Loucy (cell line): ENCODE measurements around the gene CDK19.

Source experiments
- H2AFZ ChIP-seq: fragments of 200-600 bp; sonication (generic); 2 replicates; pipeline ENCODE4 v1.6.0; 2016; ENCODE audit warnings: antibody characterized with exemption, mild to moderate bottlenecking, low read length, moderate library complexity
- H3F3A ChIP-seq: fragments of 200-600 bp; 2 replicates; pipeline ENCODE4 v1.6.0; 2016; ENCODE audit warnings: antibody characterized with exemption, low read depth, mild to moderate bottlenecking
- H3K27me3 ChIP-seq: fragments of 200-600 bp; sonication (generic); 2 replicates; pipeline ENCODE4 v1.6.1; 2014; ENCODE audit warnings: low read length, mild to moderate bottlenecking; ENCODE audit not compliant: insufficient read depth, poor library complexity, severe bottlenecking
- H3K36me3 ChIP-seq: fragments of 200-600 bp; sonication (generic); 2 replicates; pipeline ENCODE4 v1.6.1; 2016; ENCODE audit warnings: low read length; ENCODE audit not compliant: insufficient read depth
- H3K4me1 ChIP-seq: fragments of 200-600 bp; sonication (generic); 2 replicates; pipeline ENCODE4 v1.5.1; 2014; ENCODE audit warnings: low read length, mild to moderate bottlenecking; ENCODE audit not compliant: insufficient read depth, poor library complexity, severe bottlenecking
- H3K4me2 ChIP-seq: fragments of 200-600 bp; sonication (generic); 2 replicates; pipeline ENCODE4 v1.6.0; 2014; ENCODE audit warnings: antibody characterized with exemption, low read length, low read depth, mild to moderate bottlenecking; ENCODE audit not compliant: poor library complexity, severe bottlenecking
- H3K4me3 ChIP-seq: fragments of 200-600 bp; sonication (generic); 2 replicates; pipeline ENCODE4 v1.5.1; 2014; ENCODE audit warnings: low read length, mild to moderate bottlenecking, mixed read lengths; ENCODE audit not compliant: poor library complexity, severe bottlenecking
- H3K79me2 ChIP-seq: fragments of 200-600 bp; sonication (generic); 2 replicates; pipeline ENCODE4 v1.6.1; 2014; ENCODE audit warnings: low read length; ENCODE audit not compliant: insufficient read depth
- H3K9ac ChIP-seq: fragments of 200-600 bp; sonication (generic); 2 replicates; pipeline ENCODE4 v1.6.0; 2014; ENCODE audit warnings: mild to moderate bottlenecking, low read depth, low read length, moderate library complexity; ENCODE audit not compliant: poor library complexity, severe bottlenecking
- H3K9me2 ChIP-seq: fragments of 200-600 bp; sonication (generic); replicated peaks from 2 replicates; pipeline ENCODE4 v1.6.1; 2016; ENCODE audit warnings: low read depth, low read length, mixed read lengths
- H3K9me3 ChIP-seq: fragments of 200-600 bp; sonication (generic); 2 replicates; pipeline ENCODE4 v1.6.1; 2014; ENCODE audit warnings: mild to moderate bottlenecking, antibody characterized with exemption, low read length, low read depth; ENCODE audit not compliant: insufficient read depth
- H4K20me1 ChIP-seq: fragments of 200-600 bp; sonication (generic); 2 replicates; pipeline ENCODE4 v1.6.0; 2014; ENCODE audit warnings: antibody characterized with exemption, low read length, mild to moderate bottlenecking; ENCODE audit not compliant: insufficient read depth, poor library complexity, severe bottlenecking
- CTCF ChIP-seq: fragments of 200-600 bp; sonication (generic); conservative IDR thresholded peaks from 2 replicates; pipeline ENCODE4 v1.5.1; 2014; ENCODE audit warnings: mild to moderate bottlenecking, antibody characterized with exemption, low read length
- EZH2phosphoT487 ChIP-seq: fragments of 200-600 bp; IDR thresholded peaks from 2 replicates; pipeline ENCODE4 v1.6.1; 2018; ENCODE audit warnings: antibody characterized with exemption, mild to moderate bottlenecking, moderate library complexity, borderline replicate concordance

CDK19 gene

GRCh38 chr6:110687326-110687725 lies 127.9 kb downstream of the CDK19 start:
- Histone ChIP-seq H2AFZ (no peak overlapping the region), H3K27me3 (no peaks in the 10 kb centered on the region), H3K4me2 (peak overlapping the region; percentile 78), H3K36me3 (no peaks in the 10 kb centered on the region; the same call in 1 of the 2 replicates), H3K9ac (peak overlapping the region; percentile 57), H3K4me1 (peaks cover 48% of the 10 kb centered on the region), H3K9me3 (no peaks in the 10 kb centered on the region), H3K79me2 (peaks cover 74% of the 10 kb centered on the region), H3K9me2 (no peaks in the 10 kb centered on the region), H3K4me3 (peak overlapping the region; percentile 53), H3F3A (no peaks in the 10 kb centered on the region), H4K20me1 (no peaks in the 10 kb centered on the region)
- TF ChIP-seq CTCF (no peak), EZH2phosphoT487 (no peak)

GRCh38 chr6:110683241-110683640 lies 132.0 kb downstream of the CDK19 start:
- Histone ChIP-seq H4K20me1 (no peaks in the 10 kb centered on the region), H3F3A (no peaks in the 10 kb centered on the region), H3K79me2 (peaks cover 77% of the 10 kb centered on the region), H3K9me2 (no peaks in the 10 kb centered on the region), H3K36me3 (no peaks in the 10 kb centered on the region), H2AFZ (no peak overlapping the region), H3K4me2 (peak overlapping the region; percentile 16), H3K9me3 (no peaks in the 10 kb centered on the region), H3K4me1 (peaks cover 38% of the 10 kb centered on the region), H3K4me3 (no peak overlapping the region), H3K27me3 (no peaks in the 10 kb centered on the region), H3K9ac (no peak overlapping the region)
- no peak for TF ChIP-seq EZH2phosphoT487
- TF ChIP-seq CTCF: no peak

GRCh38 chr6:110682460-110682853 lies 132.8 kb downstream of the CDK19 start:
- peak overlapping the region; percentile 17 for H3K9ac ChIP-seq
- no peaks in the 10 kb centered on the region for H3K27me3 ChIP-seq
- no peaks in the 10 kb centered on the region for H3K36me3 ChIP-seq
- peak overlapping the region; percentile 16 for H3K4me2 ChIP-seq
- no peaks in the 10 kb centered on the region for H3K9me2 ChIP-seq
- peaks cover 32% of the 10 kb centered on the region for H3K4me1 ChIP-seq
- H3K79me2 ChIP-seq: peaks cover 80% of the 10 kb centered on the region
- H3F3A ChIP-seq: no peaks in the 10 kb centered on the region
- peak overlapping the region; percentile 3 for H3K4me3 ChIP-seq
- no peaks in the 10 kb centered on the region for H3K9me3 ChIP-seq
- TF ChIP-seq EZH2phosphoT487 (no peak), CTCF (peak; percentile 88)
- H4K20me1 ChIP-seq: no peaks in the 10 kb centered on the region
- no peak overlapping the region for H2AFZ ChIP-seq
